A549 (cell line): Measurements from ENCODE around the gene SOCS7.

Experiments used
- CEBPB ChIP-seq, 2 experiments: fragments of >200 bp in 1 of 2; sonication (Bioruptor Twin) in 1 of 2; formaldehyde crosslinking in 1 of 2; IDR thresholded peaks; 2 replicates each; pipeline ENCODE4 v1.6.1; 2012 to 2016
- CTCF ChIP-seq: fragments of >200 bp; sonication (Bioruptor Twin); formaldehyde crosslinking; IDR thresholded peaks from 3 replicates; pipeline ENCODE4 v1.5.1; 2016
- POLR2A ChIP-seq: IDR thresholded peaks from 2 replicates; pipeline ENCODE4 v1.6.1; 2012; ENCODE audit warnings: mild to moderate bottlenecking, low read length
- RAD21 ChIP-seq, 2 experiments: fragments of >200 bp in 1 of 2; sonication (Bioruptor Twin) in 1 of 2; formaldehyde crosslinking in 1 of 2; IDR thresholded peaks in 1 of 2; conservative IDR thresholded peaks in 1 of 2; 2 replicates in 1 of 2; 3 replicates in 1 of 2; pipeline ENCODE4 v1.6.1; 2012 to 2018; ENCODE audit warnings: inconsistent platforms in 1 of 2
- REST ChIP-seq: fragments of 200-600 bp; sonication (generic); IDR thresholded peaks from 2 replicates; pipeline ENCODE4 v1.6.1; 2016; ENCODE audit warnings: antibody characterized with exemption, mild to moderate bottlenecking, moderate library complexity

- TF ChIP-seq CTCF = no peak
- no peak for TF ChIP-seq RAD21 (conservative IDR thresholded peaks at IDR 0.05 in 1 of 2, IDR thresholded peaks at IDR 0.05 in 1 of 2)
- no peak for TF ChIP-seq POLR2A
- TF ChIP-seq REST = no peak
- TF ChIP-seq CEBPB (IDR thresholded peaks at IDR 0.05) = no peak
These were observed 51.8 kb downstream of the SOCS7 start for GRCh38 chr17:38403491-38403890.
